ENCODE measurements around the gene VPS37D.

VPS37D gene

GRCh38 chr7:73622527-73622908, 45.1 kb upstream of the VPS37D start:
- H3K9ac ChIP-seq = no peak overlapping the region
- peaks cover 14% of the 10 kb centered on the region; the same call in 1 of the 2 replicates for H3K27me3 ChIP-seq (ENCODE audit: insufficient read depth, low read depth)
- H3K4me3 ChIP-seq (IDR thresholded peaks at IDR 0.05; ENCODE audit: insufficient read depth, low read depth, low read length) = no peak overlapping the region

DNA sequence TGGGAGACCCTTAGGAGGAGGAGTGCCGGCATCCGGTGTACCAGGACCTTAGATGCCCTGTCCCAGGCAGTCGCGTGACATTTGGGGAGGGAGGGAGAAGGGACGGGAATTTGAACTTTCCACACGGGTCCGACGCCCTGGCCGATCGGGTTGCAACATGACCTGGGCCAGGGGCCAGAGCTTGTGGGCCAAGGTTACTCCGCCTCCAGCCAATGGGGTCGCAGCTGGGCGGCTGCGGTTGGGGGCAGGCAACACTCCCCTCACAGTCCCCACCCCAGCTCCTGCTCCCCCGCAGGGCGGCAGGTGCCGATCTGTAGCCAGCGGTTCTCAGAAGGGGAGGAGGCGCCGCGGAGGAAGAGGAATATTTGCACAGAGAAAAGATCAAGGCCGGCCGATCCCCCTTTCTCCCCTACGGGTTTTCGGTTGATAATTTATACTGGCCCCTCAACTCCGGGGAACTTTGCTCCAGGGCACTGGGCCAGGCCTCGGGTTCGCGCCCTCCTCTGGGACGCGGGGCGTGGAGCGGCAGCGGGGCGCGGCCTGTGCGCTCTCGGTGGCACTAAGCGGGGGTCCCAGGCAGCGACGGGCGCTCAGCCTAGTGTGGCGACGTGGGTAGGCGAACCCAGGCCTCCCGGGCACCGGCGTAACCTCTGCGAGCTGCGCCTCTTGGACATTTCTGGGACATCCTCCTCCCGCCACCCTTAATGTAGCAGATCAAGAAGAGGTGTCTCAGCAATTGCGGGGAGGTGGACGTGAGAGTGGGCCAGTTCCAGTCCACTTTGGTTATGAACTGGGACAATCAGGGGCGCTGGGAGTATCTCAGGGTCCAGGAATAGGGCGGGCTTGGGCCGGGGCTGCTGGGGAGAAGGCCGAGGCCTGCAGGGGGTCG, 44.5 kb upstream of the VPS37D start:
- no peaks in the 10 kb centered on the region for H3K4me1 ChIP-seq (ENCODE audit: low read depth, poor library complexity, severe bottlenecking)
- no peak overlapping the region for H3K4me3 ChIP-seq (IDR thresholded peaks at IDR 0.05; ENCODE audit: insufficient read depth, low read depth, low read length)
- H3K27me3 ChIP-seq (ENCODE audit: insufficient read depth, low read depth) = peaks cover 15% of the 10 kb centered on the region
- H4K20me1 ChIP-seq (ENCODE audit: insufficient read depth) = no peaks in the 10 kb centered on the region
- H3K36me3 ChIP-seq (ENCODE audit: insufficient read depth) = no peaks in the 10 kb centered on the region
- H3K27ac ChIP-seq = no peak overlapping the region
- TF ChIP-seq, protein P1, sequence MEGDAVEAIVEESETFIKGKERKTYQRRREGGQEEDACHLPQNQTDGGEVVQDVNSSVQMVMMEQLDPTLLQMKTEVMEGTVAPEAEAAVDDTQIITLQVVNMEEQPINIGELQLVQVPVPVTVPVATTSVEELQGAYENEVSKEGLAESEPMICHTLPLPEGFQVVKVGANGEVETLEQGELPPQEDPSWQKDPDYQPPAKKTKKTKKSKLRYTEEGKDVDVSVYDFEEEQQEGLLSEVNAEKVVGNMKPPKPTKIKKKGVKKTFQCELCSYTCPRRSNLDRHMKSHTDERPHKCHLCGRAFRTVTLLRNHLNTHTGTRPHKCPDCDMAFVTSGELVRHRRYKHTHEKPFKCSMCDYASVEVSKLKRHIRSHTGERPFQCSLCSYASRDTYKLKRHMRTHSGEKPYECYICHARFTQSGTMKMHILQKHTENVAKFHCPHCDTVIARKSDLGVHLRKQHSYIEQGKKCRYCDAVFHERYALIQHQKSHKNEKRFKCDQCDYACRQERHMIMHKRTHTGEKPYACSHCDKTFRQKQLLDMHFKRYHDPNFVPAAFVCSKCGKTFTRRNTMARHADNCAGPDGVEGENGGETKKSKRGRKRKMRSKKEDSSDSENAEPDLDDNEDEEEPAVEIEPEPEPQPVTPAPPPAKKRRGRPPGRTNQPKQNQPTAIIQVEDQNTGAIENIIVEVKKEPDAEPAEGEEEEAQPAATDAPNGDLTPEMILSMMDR (conservative IDR thresholded peaks at IDR 0.05; ENCODE audit: low read depth, low read length) = no peak
- no peaks in the 10 kb centered on the region for H3K79me2 ChIP-seq (ENCODE audit: insufficient read depth, low read depth)
- no peak overlapping the region for H3K4me2 ChIP-seq
- H2AFZ ChIP-seq (ENCODE audit: low read depth) = no peak overlapping the region
- H3K9ac ChIP-seq = no peak overlapping the region

More at GRCh38 chr7:73622527-73622908, 45.1 kb upstream of the VPS37D start:
- TF ChIP-seq, protein P1 (conservative IDR thresholded peaks at IDR 0.05; ENCODE audit: low read depth, low read length) = no peak
- H3K4me1 ChIP-seq (ENCODE audit: low read depth, poor library complexity, severe bottlenecking) = no peaks in the 10 kb centered on the region
- no peak overlapping the region for H3K4me2 ChIP-seq
- H2AFZ ChIP-seq (ENCODE audit: low read depth) = no peak overlapping the region
- H3K36me3 ChIP-seq (ENCODE audit: insufficient read depth) = no peaks in the 10 kb centered on the region
- no peak overlapping the region for H3K27ac ChIP-seq
- H3K79me2 ChIP-seq (ENCODE audit: insufficient read depth, low read depth) = no peaks in the 10 kb centered on the region
- H4K20me1 ChIP-seq (ENCODE audit: insufficient read depth) = no peaks in the 10 kb centered on the region

DNA sequence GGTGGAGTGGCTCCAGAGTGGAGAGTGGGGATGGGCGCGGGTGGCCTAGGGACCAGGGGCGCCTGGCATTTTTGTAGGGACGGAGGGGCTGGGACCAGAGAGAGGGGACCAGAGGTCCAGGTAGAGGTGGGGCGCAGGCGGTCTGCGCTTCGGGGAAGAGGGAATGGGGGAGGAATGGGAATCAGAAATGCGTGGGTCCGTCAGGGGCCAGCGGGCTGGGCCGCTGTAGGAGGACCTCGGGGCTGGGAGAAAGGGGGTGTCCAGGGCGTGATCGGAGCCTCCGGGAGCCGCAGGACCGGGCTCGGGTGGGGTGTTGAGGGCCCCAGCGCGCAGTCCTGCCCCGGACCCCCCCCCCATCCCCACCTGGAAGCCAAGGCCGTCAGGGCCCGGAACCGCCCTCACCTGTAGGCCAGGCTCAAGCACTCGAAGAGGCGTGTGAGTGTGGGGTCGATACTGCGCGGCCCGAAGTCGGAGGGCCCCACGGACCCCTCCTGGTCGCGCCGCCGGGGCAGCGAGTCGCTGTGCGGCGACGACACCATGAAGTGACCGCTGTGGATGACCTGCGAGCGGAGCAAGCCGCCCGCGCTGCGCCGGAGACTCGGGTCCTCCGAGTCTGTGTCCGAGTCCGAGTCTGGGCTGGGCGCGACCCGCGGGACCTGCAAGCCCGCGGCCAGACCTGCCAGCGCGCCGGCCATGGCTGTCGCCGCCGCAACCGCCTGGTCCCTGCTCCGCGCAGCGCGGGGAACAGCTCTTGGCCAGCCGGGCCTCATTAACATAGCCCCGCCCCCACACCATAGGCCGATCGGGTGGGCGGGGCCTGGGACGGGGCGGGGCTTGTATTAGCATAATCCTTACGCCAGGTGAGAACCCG, 43.6 kb upstream of the VPS37D start, which contains the start of gene MLXIPL:
Gene MLXIPL, minus strand, starts transcription at position 725 of the 871 bp plus-strand sequence. Its CDS starts 30 bp downstream, at position 695.
- H3K9ac ChIP-seq = no peak within 1 kb of the TSS
- H4K20me1 ChIP-seq (ENCODE audit: insufficient read depth) = no peaks in the 10 kb centered on the region
- no peak within 1 kb of the TSS for H3K4me3 ChIP-seq (IDR thresholded peaks at IDR 0.05; ENCODE audit: insufficient read depth, low read depth, low read length)
- no peak within 1 kb of the TSS for H3K27ac ChIP-seq
- no peaks in the 10 kb centered on the region for H3K79me2 ChIP-seq (ENCODE audit: insufficient read depth, low read depth)
- TF ChIP-seq, protein P1 (conservative IDR thresholded peaks at IDR 0.05; ENCODE audit: low read depth, low read length) = no peak
- no peaks in the 10 kb centered on the region for H3K36me3 ChIP-seq (ENCODE audit: insufficient read depth)
- H3K4me1 ChIP-seq (ENCODE audit: low read depth, poor library complexity, severe bottlenecking) = no peaks in the 10 kb centered on the region
- H3K4me2 ChIP-seq = no peak within 1 kb of the TSS
- H3K27me3 ChIP-seq (ENCODE audit: insufficient read depth, low read depth) = peaks cover 23% of the 10 kb centered on the region
- no peak within 1 kb of the TSS for H2AFZ ChIP-seq (ENCODE audit: low read depth)

DNA sequence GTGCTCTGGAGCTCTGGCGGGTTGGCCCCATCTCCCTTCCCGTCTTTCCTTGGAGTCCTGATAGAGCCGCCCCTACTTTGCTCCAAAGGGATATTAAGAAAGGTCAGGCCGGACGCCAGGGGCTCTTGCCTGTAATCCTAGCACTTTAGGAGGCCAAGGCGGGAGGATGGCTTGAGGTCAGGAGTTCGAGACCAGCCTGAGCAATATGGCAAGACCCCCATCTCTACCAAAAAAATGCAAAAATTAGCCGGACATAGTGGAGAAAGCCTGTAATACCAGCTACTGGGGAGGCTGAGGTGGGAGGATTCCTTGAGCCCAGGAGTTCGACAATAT, 43.0 kb upstream of the VPS37D start:
- Histone ChIP-seq H3K79me2 (ENCODE audit: insufficient read depth, low read depth) (no peaks in the 10 kb centered on the region), H3K4me3 (IDR thresholded peaks at IDR 0.05; ENCODE audit: insufficient read depth, low read depth, low read length) (no peak overlapping the region), H3K36me3 (ENCODE audit: insufficient read depth) (no peaks in the 10 kb centered on the region), H3K27ac (no peak overlapping the region), H3K4me1 (ENCODE audit: low read depth, poor library complexity, severe bottlenecking) (no peaks in the 10 kb centered on the region), H4K20me1 (ENCODE audit: insufficient read depth) (no peaks in the 10 kb centered on the region), H3K9ac (no peak overlapping the region), H3K4me2 (no peak overlapping the region), H2AFZ (ENCODE audit: low read depth) (no peak overlapping the region), H3K27me3 (ENCODE audit: insufficient read depth, low read depth) (peaks cover 26% of the 10 kb centered on the region)
- TF ChIP-seq, protein P1 (conservative IDR thresholded peaks at IDR 0.05; ENCODE audit: low read depth, low read length) = no peak

Data from KMS-11 (cell line).